ENCODE results near the gene MCRS1. TPM values are rescaled to one million over a fixed set of nuclear protein-coding genes. Genes with fewer than 3 reads are reported as not detected.
A peak's percentile ranks its signal among the peaks of the same experiment; 100 is the strongest.

MCRS1 gene
- total and polyA plus RNA-seq, 10 of the 15 experiments (the other 5 are each of a cell fraction or from before 2014, with no cell fraction given) = 34.3 to 82.8 (median 57.6) TPM

DNA sequence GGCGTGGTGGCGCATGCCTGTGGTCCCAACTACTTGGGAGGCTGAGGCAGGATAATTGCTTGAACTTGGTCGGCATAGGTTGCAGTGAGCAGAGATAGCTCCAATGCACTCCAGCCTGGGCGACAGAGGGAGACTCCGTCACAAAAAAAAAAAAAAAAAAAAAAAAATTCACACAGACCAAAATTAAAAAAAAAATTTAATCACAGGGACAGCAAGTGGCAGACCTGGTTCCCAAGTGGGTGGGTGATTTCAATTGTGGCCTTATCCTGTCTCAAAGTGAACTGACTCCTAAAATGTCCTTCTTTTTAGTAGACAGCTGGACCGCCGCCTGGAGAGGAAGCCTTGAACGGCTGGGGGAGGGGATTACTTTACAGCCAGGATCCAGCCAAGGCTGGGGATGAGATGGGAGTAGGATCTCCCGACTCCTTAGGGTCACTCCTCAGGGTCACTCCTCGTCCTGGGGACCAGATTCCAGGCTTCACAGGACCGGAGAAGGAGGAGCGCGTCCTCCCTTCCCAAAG, 30.7 kb downstream of the MCRS1 start:
- H3K36me3 ChIP-seq (ENCODE audit: control insufficient read depth in 2 of 2, insufficient read depth in 2 of 2, low read length in 1 of 2) = no peaks in the 10 kb centered on the region
- BruUV-seq (replicated peaks) = no TSS peak
- peaks cover 13 to 21% of the 10 kb centered on the region in 2 experiments for H3K27me3 ChIP-seq (replicated peaks in 1 of 2; ENCODE audit: control insufficient read depth in 2 of 2, insufficient read depth in 2 of 2, low read length in 1 of 2)
- H3K9ac ChIP-seq (ENCODE audit: control insufficient read depth, insufficient read depth, low read length) = no peak overlapping the region
- WGBS (ENCODE audit: insufficient coverage, insufficient replicate concordance, low lambda C conversion rate, missing lambda C conversion rate) = 22% methylated on average over 13 of the region's 13 CpGs
- ATAC-seq (no peak), FAIRE-seq (no peak), DNase-seq (ENCODE audit: low read depth, low spot score) (no peak)
- H3K9me3 ChIP-seq (replicated peaks; ENCODE audit: control insufficient read depth, insufficient read depth, low read length) = no peaks in the 10 kb centered on the region
- peaks cover 14% of the 10 kb centered on the region for H3K4me1 ChIP-seq (ENCODE audit: control insufficient read depth, insufficient read depth, low read length)
- TF ChIP-seq POLR2AphosphoS2 (IDR thresholded peaks at IDR 0.05; ENCODE audit: low read depth, low read length) (no peak), NFIC (IDR thresholded peaks at IDR 0.05; ENCODE audit: low read depth, low read length) (no peak)
- TF ChIP-seq, protein P1, sequence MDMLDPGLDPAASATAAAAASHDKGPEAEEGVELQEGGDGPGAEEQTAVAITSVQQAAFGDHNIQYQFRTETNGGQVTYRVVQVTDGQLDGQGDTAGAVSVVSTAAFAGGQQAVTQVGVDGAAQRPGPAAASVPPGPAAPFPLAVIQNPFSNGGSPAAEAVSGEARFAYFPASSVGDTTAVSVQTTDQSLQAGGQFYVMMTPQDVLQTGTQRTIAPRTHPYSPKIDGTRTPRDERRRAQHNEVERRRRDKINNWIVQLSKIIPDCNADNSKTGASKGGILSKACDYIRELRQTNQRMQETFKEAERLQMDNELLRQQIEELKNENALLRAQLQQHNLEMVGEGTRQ (IDR thresholded peaks at IDR 0.05; ENCODE audit: borderline replicate concordance, low read depth, low read length) = no peak
- TF ChIP-seq, protein P2, sequence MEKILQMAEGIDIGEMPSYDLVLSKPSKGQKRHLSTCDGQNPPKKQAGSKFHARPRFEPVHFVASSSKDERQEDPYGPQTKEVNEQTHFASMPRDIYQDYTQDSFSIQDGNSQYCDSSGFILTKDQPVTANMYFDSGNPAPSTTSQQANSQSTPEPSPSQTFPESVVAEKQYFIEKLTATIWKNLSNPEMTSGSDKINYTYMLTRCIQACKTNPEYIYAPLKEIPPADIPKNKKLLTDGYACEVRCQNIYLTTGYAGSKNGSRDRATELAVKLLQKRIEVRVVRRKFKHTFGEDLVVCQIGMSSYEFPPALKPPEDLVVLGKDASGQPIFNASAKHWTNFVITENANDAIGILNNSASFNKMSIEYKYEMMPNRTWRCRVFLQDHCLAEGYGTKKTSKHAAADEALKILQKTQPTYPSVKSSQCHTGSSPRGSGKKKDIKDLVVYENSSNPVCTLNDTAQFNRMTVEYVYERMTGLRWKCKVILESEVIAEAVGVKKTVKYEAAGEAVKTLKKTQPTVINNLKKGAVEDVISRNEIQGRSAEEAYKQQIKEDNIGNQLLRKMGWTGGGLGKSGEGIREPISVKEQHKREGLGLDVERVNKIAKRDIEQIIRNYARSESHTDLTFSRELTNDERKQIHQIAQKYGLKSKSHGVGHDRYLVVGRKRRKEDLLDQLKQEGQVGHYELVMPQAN (conservative IDR thresholded peaks at IDR 0.05) = no peak
- in situ Hi-C loops (cut with MboI) = no loop called here
- H3K4me3 ChIP-seq = peak overlapping the region; percentile 60; the same call in 1 of the 2 replicates
- intact Hi-C loops (cut with micrococcal nuclease; ENCODE audit: unreplicated experiment) = no loop called here
- H2AFZ ChIP-seq (ENCODE audit: control insufficient read depth, low read depth, low read length) = peak overlapping the region; percentile 7; the same call in 1 of the 2 replicates
- POLR2A ChIA-PET = interaction anchor here (0.5 to 0.7 kb wide), 4 partner anchors 30 to 1032 kb away, joined by 3 to 6 read pairs (median 4); no protein-coding TSS in a partner anchor
- RAD21 ChIA-PET (ENCODE audit: unreplicated experiment) = interaction anchor here (1.2 kb wide), 1 partner anchor 44 kb away, joined by 5 read pairs; no protein-coding TSS in a partner anchor
- CTCF ChIA-PET = interaction anchor here (1.2 to 1.4 kb wide), 2 partner anchors 44 to 179 kb away, joined by 5 read pairs; no protein-coding TSS in a partner anchor
- SMC1A ChIA-PET (ENCODE audit: uncharacterized antibody, unreplicated experiment) = interaction anchor here (1.0 kb wide), 1 partner anchor 179 kb away, joined by 4 read pairs; no protein-coding TSS in a partner anchor
- H3K27ac ChIP-seq (ENCODE audit: control insufficient read depth, insufficient read depth) = no peak overlapping the region
- H4K20me1 ChIP-seq (ENCODE audit: control insufficient read depth, insufficient read depth) = no peaks in the 10 kb centered on the region; the same call in 1 of the 2 replicates
- no peaks in the 10 kb centered on the region for H3K79me2 ChIP-seq (ENCODE audit: control insufficient read depth, insufficient read depth, low read length)
- H3K4me2 ChIP-seq (ENCODE audit: control insufficient read depth, insufficient read depth) = peak overlapping the region; percentile 96

Data from GM12878 (cell line).